Mesendoderm (in vitro differentiated cells): ENCODE data around the gene PLEKHA5.

Experiments
- DNase-seq: peaks from one replicate; pipeline ENCODE4 v3.0.0; 2013
- H2AK5ac ChIP-seq: 2 replicates; pipeline ENCODE4 v1.6.1; 2013; ENCODE audit warnings: low read length, inconsistent platforms
- H2BK120ac ChIP-seq: 2 replicates; pipeline ENCODE4 v1.6.1; 2013; ENCODE audit warnings: low read depth, mild to moderate bottlenecking, low read length, moderate library complexity, mixed read lengths
- H2BK15ac ChIP-seq: replicated peaks from 2 replicates; pipeline ENCODE4 v1.6.1; 2013; ENCODE audit warnings: low read depth, mild to moderate bottlenecking, moderate library complexity
- H2BK5ac ChIP-seq: 2 replicates; pipeline ENCODE4 v1.6.1; 2013; ENCODE audit warnings: low read length, inconsistent platforms
- H3K18ac ChIP-seq: 2 replicates; pipeline ENCODE4 v1.6.1; 2013; ENCODE audit warnings: mild to moderate bottlenecking, low read length, mixed read lengths
- H3K23ac ChIP-seq: one replicate; pipeline ENCODE4 v1.6.1; 2013; ENCODE audit warnings: low read length
- H3K27ac ChIP-seq: 2 replicates; pipeline ENCODE4 v1.5.1; 2013; ENCODE audit warnings: low read depth, mild to moderate bottlenecking, inconsistent platforms, low read length, moderate library complexity
- H3K27me3 ChIP-seq: 2 replicates; pipeline ENCODE4 v1.6.1; 2013; ENCODE audit warnings: low read length, control low read depth, mild to moderate bottlenecking, inconsistent platforms; ENCODE audit not compliant: insufficient read depth, poor library complexity
- H3K36me3 ChIP-seq: 2 replicates; pipeline ENCODE4 v1.6.1; 2013; ENCODE audit warnings: low read length, inconsistent platforms; ENCODE audit not compliant: control insufficient read depth, insufficient read depth
- H3K4ac ChIP-seq: one replicate; pipeline ENCODE4 v1.6.1; 2013; ENCODE audit warnings: low read depth, mild to moderate bottlenecking, low read length, moderate library complexity
- H3K4me1 ChIP-seq: 2 replicates; pipeline ENCODE4 v1.6.1; 2013; ENCODE audit warnings: low read depth, low read length, inconsistent platforms; ENCODE audit not compliant: control insufficient read depth
- H3K4me2 ChIP-seq: 2 replicates; pipeline ENCODE4 v1.6.1; 2013; ENCODE audit warnings: low read length
- H3K4me3 ChIP-seq: 2 replicates; pipeline ENCODE4 v1.5.1; 2013; ENCODE audit warnings: mild to moderate bottlenecking, low read length
- H3K56ac ChIP-seq: one replicate; pipeline ENCODE4 v1.6.1; 2013; ENCODE audit warnings: low read length
- H3K79me1 ChIP-seq: 2 replicates; pipeline ENCODE4 v1.6.1; 2013; ENCODE audit warnings: low read length, inconsistent platforms
- H3K79me2 ChIP-seq: 2 replicates; pipeline ENCODE4 v1.6.1; 2013; ENCODE audit warnings: mild to moderate bottlenecking, low read length; ENCODE audit not compliant: control insufficient read depth, insufficient read depth
- H3K9ac ChIP-seq: 2 replicates; pipeline ENCODE4 v1.6.1; 2013; ENCODE audit warnings: low read length, inconsistent platforms
- H4K5ac ChIP-seq: one replicate; pipeline ENCODE4 v1.6.1; 2013; ENCODE audit warnings: low read length
- H4K8ac ChIP-seq: one replicate; pipeline ENCODE4 v1.6.1; 2013; ENCODE audit warnings: low read depth, mild to moderate bottlenecking, control low read depth, low read length, moderate library complexity
- WGBS: extraction: QIAGEN DNeasy Blood & Tissue Kit; methylation state at CpG from one replicate; pipeline ENCODE4 v1.1.7; 2013; ENCODE audit warnings: low lambda C conversion rate, missing lambda C conversion rate; ENCODE audit not compliant: insufficient coverage; ENCODE audit errors: extremely low coverage; 5-methylcytosine and 5-hydroxymethylcytosine counted together

PLEKHA5 gene

DNA sequence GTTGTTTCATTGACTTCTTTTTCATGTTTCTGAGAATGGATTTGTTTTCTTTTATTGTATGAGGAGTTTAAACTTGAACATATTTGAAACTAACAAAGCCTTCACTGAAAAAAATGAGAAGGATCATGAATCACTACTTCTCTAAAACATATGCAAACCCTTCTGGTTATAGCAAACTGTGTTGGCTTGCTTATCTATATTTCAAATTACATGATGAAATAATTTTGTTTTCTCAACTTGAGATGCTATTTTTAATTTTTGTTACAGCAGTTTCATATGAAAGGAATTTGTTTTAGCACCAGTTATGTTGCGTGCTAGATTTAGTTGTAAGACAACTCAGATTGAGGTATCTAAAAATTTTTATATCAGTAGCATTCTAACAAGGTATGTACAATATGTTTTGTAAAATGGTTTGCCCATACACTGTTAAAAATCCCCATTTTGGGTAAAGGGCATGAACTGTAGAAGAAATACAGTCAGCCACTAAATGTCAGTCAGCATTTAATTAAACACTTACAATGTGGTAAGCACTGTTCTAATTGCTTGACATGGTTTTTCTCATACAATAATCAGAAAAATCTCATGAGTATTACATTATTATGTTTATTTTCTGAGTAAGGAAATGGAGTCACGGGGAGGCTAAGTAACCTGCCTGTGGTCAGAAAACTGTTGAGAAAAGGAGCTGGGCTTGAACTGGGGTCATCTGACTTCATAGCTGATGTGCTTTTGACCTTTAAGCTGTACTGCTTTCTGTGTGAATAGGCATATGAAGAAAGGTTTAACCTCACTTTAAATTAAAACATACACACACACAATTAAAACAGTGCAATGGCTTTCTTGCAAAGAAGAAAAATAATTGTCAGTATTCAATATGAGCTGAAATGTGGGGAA, 105.7 kb downstream of the PLEKHA5 start:
- no peak overlapping the region for H3K9ac ChIP-seq
- H2BK120ac ChIP-seq, result no peak overlapping the region
- no peak overlapping the region for H4K5ac ChIP-seq
- no peak overlapping the region for H3K4me3 ChIP-seq
- no peaks in the 10 kb centered on the region for H3K27me3 ChIP-seq
- no peak overlapping the region for H2BK5ac ChIP-seq
- no peaks in the 10 kb centered on the region for H3K79me2 ChIP-seq
- H3K79me1 ChIP-seq, result no peaks in the 10 kb centered on the region
- H3K36me3 ChIP-seq, result no peaks in the 10 kb centered on the region
- H3K18ac ChIP-seq, result no peak overlapping the region
- DNase-seq, result no peak
- no peak overlapping the region for H3K4ac ChIP-seq
- H3K4me1 ChIP-seq, result peaks cover 4% of the 10 kb centered on the region
- H4K8ac ChIP-seq, result no peak overlapping the region
- H2AK5ac ChIP-seq, result no peak overlapping the region
- no peak overlapping the region for H3K56ac ChIP-seq
- H2BK15ac ChIP-seq, result no peak overlapping the region
- H3K4me2 ChIP-seq, result no peak overlapping the region
- H3K27ac ChIP-seq, result no peak overlapping the region
- WGBS, result no CpG with 5 or more reads among the region's 2 CpGs
- no peak overlapping the region for H3K23ac ChIP-seq

DNA sequence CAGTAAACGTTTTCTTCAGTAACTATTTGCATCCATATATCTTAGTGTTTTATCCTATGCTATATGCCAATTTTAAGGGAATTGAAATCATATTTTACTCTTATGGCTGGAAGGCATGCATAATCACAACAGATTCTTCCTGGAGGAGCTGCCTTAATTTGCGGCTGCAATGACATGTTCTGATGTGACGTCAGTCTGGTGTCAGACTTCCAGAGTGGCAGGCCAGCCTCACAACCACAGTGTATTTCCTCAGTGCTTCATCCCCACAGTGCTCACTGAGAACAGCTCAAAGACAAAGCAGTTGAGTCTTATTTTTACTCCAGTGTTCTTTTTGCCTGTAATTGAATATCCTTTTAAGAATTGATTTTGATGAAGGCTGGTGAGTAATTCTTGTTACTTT, 107.1 kb downstream of the PLEKHA5 start:
- Histone ChIP-seq H2AK5ac (no peak overlapping the region), H3K4me3 (no peak overlapping the region), H3K27me3 (no peaks in the 10 kb centered on the region), H3K56ac (no peak overlapping the region), H2BK15ac (no peak overlapping the region), H4K5ac (no peak overlapping the region), H3K4me2 (no peak overlapping the region), H3K79me1 (no peaks in the 10 kb centered on the region), H3K4ac (no peak overlapping the region), H3K36me3 (no peaks in the 10 kb centered on the region), H4K8ac (no peak overlapping the region), H3K4me1 (peaks cover 4% of the 10 kb centered on the region), H3K23ac (no peak overlapping the region), H2BK5ac (no peak overlapping the region), H3K9ac (no peak overlapping the region), H3K18ac (no peak overlapping the region), H3K27ac (no peak overlapping the region), H3K79me2 (no peaks in the 10 kb centered on the region), H2BK120ac (no peak overlapping the region)
- DNase-seq, result no peak
- no CpG with 5 or more reads among the region's 3 CpGs for WGBS

DNA sequence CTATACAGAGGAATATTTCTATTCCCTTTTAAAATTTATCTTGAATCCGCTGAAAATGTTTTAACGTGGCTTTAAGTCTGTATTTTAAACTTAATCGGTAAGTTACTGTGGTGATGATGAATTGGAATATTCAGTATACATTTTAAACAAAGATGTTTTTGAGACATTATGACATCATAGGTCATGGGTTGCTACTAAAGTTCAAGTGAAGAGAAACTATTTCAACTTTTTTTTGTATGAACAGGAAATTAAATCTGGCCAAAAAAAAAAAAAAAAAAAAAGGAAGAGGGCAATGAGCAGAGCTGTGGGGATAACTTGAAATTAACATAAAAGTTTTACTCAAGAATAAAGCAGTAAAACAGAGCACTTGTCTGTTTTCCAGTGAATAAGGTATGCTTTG, 109.0 kb downstream of the PLEKHA5 start:
- H2BK15ac ChIP-seq, result no peak overlapping the region
- no peak overlapping the region for H3K4me2 ChIP-seq
- no CpG with 5 or more reads among the region's 3 CpGs for WGBS
- H3K4ac ChIP-seq, result no peak overlapping the region
- H3K4me3 ChIP-seq, result no peak overlapping the region
- H3K9ac ChIP-seq, result no peak overlapping the region
- H3K27ac ChIP-seq, result no peak overlapping the region
- H3K4me1 ChIP-seq, result no peaks in the 10 kb centered on the region
- no peak overlapping the region for H3K18ac ChIP-seq
- H4K5ac ChIP-seq, result no peak overlapping the region
- H3K27me3 ChIP-seq, result no peaks in the 10 kb centered on the region
- H2AK5ac ChIP-seq, result no peak overlapping the region
- H2BK120ac ChIP-seq, result no peak overlapping the region
- no peak for DNase-seq
- H4K8ac ChIP-seq, result no peak overlapping the region
- peaks cover 4% of the 10 kb centered on the region for H3K79me2 ChIP-seq
- no peaks in the 10 kb centered on the region for H3K36me3 ChIP-seq
- no peak overlapping the region for H3K23ac ChIP-seq
- peaks cover 5% of the 10 kb centered on the region for H3K79me1 ChIP-seq
- H3K56ac ChIP-seq, result no peak overlapping the region
- H2BK5ac ChIP-seq, result no peak overlapping the region

GRCh38 chr12:19239102-19239501, 109.6 kb downstream of the PLEKHA5 start:
- Histone ChIP-seq H3K4me2 (no peak overlapping the region), H4K5ac (no peak overlapping the region), H3K4me1 (no peaks in the 10 kb centered on the region), H3K79me2 (peaks cover 4% of the 10 kb centered on the region), H2AK5ac (no peak overlapping the region), H3K4me3 (no peak overlapping the region), H2BK120ac (no peak overlapping the region), H3K36me3 (no peaks in the 10 kb centered on the region), H3K56ac (no peak overlapping the region), H2BK5ac (no peak overlapping the region), H3K9ac (no peak overlapping the region), H3K23ac (no peak overlapping the region), H2BK15ac (no peak overlapping the region), H3K18ac (no peak overlapping the region), H4K8ac (no peak overlapping the region), H3K27ac (no peak overlapping the region), H3K79me1 (peaks cover 5% of the 10 kb centered on the region), H3K27me3 (no peaks in the 10 kb centered on the region), H3K4ac (no peak overlapping the region)
- no CpG with 5 or more reads among the region's 5 CpGs for WGBS
- DNase-seq, result peak; percentile 29

DNA sequence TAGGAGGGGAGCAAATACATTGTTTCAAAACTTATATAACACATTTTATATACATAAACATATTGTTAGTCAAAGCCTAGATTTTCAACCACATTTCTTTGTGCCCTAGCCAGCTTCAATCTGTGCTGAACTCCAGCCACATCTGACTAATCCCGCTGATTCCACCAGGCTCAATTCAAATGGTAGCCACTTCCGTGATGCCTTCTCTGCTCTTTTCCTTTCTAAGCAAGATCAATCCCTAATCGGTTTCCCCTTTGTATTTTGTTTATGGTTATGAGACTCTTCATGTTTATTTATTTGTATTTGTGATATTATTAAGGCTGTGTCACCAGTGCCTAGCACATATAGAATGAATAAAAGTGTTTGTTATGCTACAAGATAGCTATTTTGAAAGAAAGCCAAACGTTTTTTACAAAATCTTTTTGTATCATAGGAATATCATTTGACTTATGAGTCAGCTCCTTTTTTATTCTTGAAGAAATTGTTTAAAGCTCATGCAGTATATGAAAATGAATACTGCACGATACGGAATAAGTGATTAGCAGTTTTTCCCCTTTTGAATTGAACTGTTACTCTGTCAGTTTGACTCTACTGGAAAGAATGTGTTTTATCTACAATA, 110.2 kb downstream of the PLEKHA5 start:
- H4K8ac ChIP-seq, result no peak overlapping the region
- H2BK120ac ChIP-seq, result no peak overlapping the region
- peak; percentile 36 for DNase-seq
- H3K4me3 ChIP-seq, result no peak overlapping the region
- no peak overlapping the region for H3K56ac ChIP-seq
- no peak overlapping the region for H2BK15ac ChIP-seq
- H3K4me2 ChIP-seq, result no peak overlapping the region
- no peak overlapping the region for H3K27ac ChIP-seq
- no peak overlapping the region for H4K5ac ChIP-seq
- H2AK5ac ChIP-seq, result no peak overlapping the region
- peaks cover 4% of the 10 kb centered on the region for H3K79me2 ChIP-seq
- H3K4me1 ChIP-seq, result no peaks in the 10 kb centered on the region
- no peak overlapping the region for H3K23ac ChIP-seq
- no peaks in the 10 kb centered on the region for H3K36me3 ChIP-seq
- WGBS, result no CpG with 5 or more reads among the region's 6 CpGs
- no peak overlapping the region for H3K4ac ChIP-seq
- no peak overlapping the region for H3K18ac ChIP-seq
- H3K79me1 ChIP-seq, result peaks cover 5% of the 10 kb centered on the region
- no peak overlapping the region for H2BK5ac ChIP-seq
- no peak overlapping the region for H3K9ac ChIP-seq
- H3K27me3 ChIP-seq, result no peaks in the 10 kb centered on the region
